ENCODE measurements around the gene CROCC2.

Gene CROCC2

GRCh38 chr2:241040081-241040803, 134.1 kb downstream of the CROCC2 start:
- Histone ChIP-seq H4K20me1 (peaks cover 0 to 22% (median 0%) of the 10 kb centered on the region in 11 experiments; a peak in 4 of 22 replicates), H3K4me1 (peaks cover 31 to 59% (median 50%) of the 10 kb centered on the region in 10 experiments), H3K4me3 (no peak overlapping the region), H3K27me3 (peaks cover 17 to 24% (median 19%) of the 10 kb centered on the region in 11 experiments), H3K9me3 (replicated peaks in 1 of 11) (peaks cover 0 to 11% (median 9%) of the 10 kb centered on the region in 11 experiments; a peak in 10 of 22 replicates), H3K27ac (no peak overlapping the region), H3K4me2 (peak overlapping the region in 10 of 11 experiments; percentile 43 to 75 (median 68); a peak in 19 of 22 replicates), H3K36me3 (no peaks in the 10 kb centered on the region), H3K9ac (no peak overlapping the region)
- no peak for TF ChIP-seq Cebpa-rat (IDR thresholded peaks at IDR 0.05)

- peaks cover 25 to 49% (median 41%) of the 10 kb centered on the region in 10 experiments for H3K4me1 ChIP-seq
- peaks cover 9 to 14% (median 11%) of the 10 kb centered on the region in 11 experiments for H3K27me3 ChIP-seq
- H4K20me1 ChIP-seq = peaks cover 0 to 21% (median 0%) of the 10 kb centered on the region in 11 experiments; a peak in 4 of 22 replicates
- H3K9me3 ChIP-seq (replicated peaks in 1 of 11) = peaks cover 0 to 19% (median 10%) of the 10 kb centered on the region in 11 experiments; a peak in 11 of 22 replicates
- no peaks in the 10 kb centered on the region for H3K36me3 ChIP-seq
- peak overlapping the region; percentile 43 to 75 (median 68) for H3K4me2 ChIP-seq
- H3K27ac ChIP-seq = peak overlapping the region in 6 of 11 experiments; percentile 19 to 69 (median 50); a peak in 12 of 22 replicates
- H3K9ac ChIP-seq = peak overlapping the region in 3 of 11 experiments; percentile 8 to 48 (median 47); a peak in 5 of 22 replicates
- no peak overlapping the region for H3K4me3 ChIP-seq
- TF ChIP-seq Cebpa-rat (IDR thresholded peaks at IDR 0.05) = no peak
Measured at GRCh38 chr2:241041589-241042158, 135.5 kb downstream of the CROCC2 start.
